Transverse colon (tissue), 4 donors: ENCODE measurements around the gene WWOX. TPM values are rescaled to one million over a fixed set of nuclear protein-coding genes. Genes with fewer than 3 reads are reported as not detected.

Experiments used
- DNase-seq: peaks from one replicate; pipeline ENCODE4 v3.0.0-alpha.2; 2019
- H3K27ac ChIP-seq, 4 donors: fragments of 200-600 bp; sonication (generic); 2 replicates each; pipeline ENCODE4 v1.5.1; 2016 to 2018; ENCODE audit warnings: inconsistent platforms in 4 of 4
- H3K27me3 ChIP-seq: fragments of 200-600 bp; sonication (generic); 2 replicates; pipeline ENCODE4 v1.5.1; 2017; ENCODE audit warnings: inconsistent platforms
- H3K36me3 ChIP-seq, 4 donors: fragments of 200-600 bp; sonication (generic); 2 replicates each; pipeline ENCODE4 v1.5.1; 2017 to 2019; ENCODE audit warnings: inconsistent platforms in 4 of 4
- H3K4me1 ChIP-seq, 4 donors: fragments of 200-600 bp; sonication (generic); 2 replicates each; pipeline ENCODE4 v1.5.1; 2017 to 2020; ENCODE audit warnings: inconsistent platforms in 4 of 4
- H3K4me3 ChIP-seq, 4 donors: fragments of 200-600 bp; sonication (generic); 1 replicate in 1 of 4; 2 replicates in 3 of 4; pipeline versions ENCODE4 v1.5.1 to v1.6.1; 2017 to 2019; ENCODE audit warnings: inconsistent platforms in 4 of 4
- H3K9me3 ChIP-seq, 2 donors: fragments of 200-600 bp; sonication (generic); 2 replicates each; pipeline ENCODE4 v1.5.1; 2017 to 2019; ENCODE audit warnings: inconsistent platforms in 2 of 2
- EP300 ChIP-seq: sonication (generic); formaldehyde crosslinking; IDR thresholded peaks from one replicate; pipeline ENCODE4 v1.6.1; 2017; ENCODE audit warnings: antibody characterized with exemption, low read depth
- POLR2A ChIP-seq: fragments of 450-650 bp; IDR thresholded peaks from one replicate; pipeline ENCODE4 v1.6.1; 2016; ENCODE audit warnings: antibody characterized with exemption, mild to moderate bottlenecking, moderate library complexity
- POLR2AphosphoS5 ChIP-seq, 3 donors: sonication (generic); formaldehyde crosslinking; IDR thresholded peaks; one replicate each; pipeline ENCODE4 v1.6.1; 2016; ENCODE audit warnings: antibody characterized with exemption in 3 of 3
- WGBS, 2 donors: methylation state at CpG; one replicate each; pipeline ENCODE4 v1.1.5; 2018; ENCODE audit warnings: low coverage in 1 of 2; 5-methylcytosine and 5-hydroxymethylcytosine counted together
- in situ Hi-C, 4 donors: fragments of 200-750 bp; cut with MboI; loops; one replicate each; pipeline versions ENCODE4 v1.15.0 to v1.15.1; 2017; ENCODE audit warnings: low sequenced_read_pairs in 3 of 4, low pct_ligation_motif_present in 1 of 4, low pct_unique_long_range_greater_than_20kb in 1 of 4
- intact Hi-C: fragments of 100-400 bp; cut with DNase I; formaldehyde crosslinking; loops from one replicate; pipeline ENCODE4 v1.15.1; 2023; ENCODE audit warnings: low total_unique reads
- total RNA-seq, 4 donors: library from RNA; depleted of rRNA; stranded (reverse); fragments of >200 nt; gene quantifications; one replicate each; pipeline ENCODE4 v1.1.0, GENCODE V29; 2016
- TF ChIP-seq, protein P1 (sequence below), 5 experiments: fragments of 200-600 bp in 3 of 5; fragments of 450-650 bp in 2 of 5; sonication (generic) in 3 of 5; IDR thresholded peaks; 1 replicate in 2 of 5; 2 replicates in 3 of 5; pipeline ENCODE4 v1.5.1; 2016 to 2017; ENCODE audit warnings: antibody characterized with exemption in 5 of 5, inconsistent platforms in 3 of 5, mild to moderate bottlenecking in 2 of 5, moderate library complexity in 1 of 5

Gene WWOX
- total RNA-seq, 4 donors from 2014 or later: 11.2 to 53.8 (median 24.8) TPM

DNA sequence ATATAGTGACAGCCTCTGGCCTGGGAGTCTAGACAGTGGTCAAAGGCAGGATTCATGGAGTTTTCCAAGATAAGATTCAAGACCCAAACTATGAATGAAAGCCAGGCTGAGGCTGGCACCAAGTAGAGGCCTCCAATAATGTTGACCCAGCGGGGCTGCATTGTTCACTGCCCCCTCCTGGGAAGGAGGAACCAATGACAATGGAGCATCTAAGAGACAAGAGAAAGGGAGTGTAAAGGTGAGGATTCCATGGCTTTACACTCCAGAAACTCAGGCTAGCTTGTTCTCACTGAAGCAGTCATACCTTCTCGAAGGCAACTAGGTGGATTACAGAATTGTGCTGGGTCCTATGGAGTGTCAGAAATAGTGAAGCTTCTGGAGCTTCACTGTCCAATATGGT, 380.3 kb downstream of the WWOX start:
- Histone ChIP-seq H3K27ac (no peak overlapping the region), H3K27me3 (no peaks in the 10 kb centered on the region), H3K4me3 (no peak overlapping the region), H3K9me3 (no peaks in the 10 kb centered on the region), H3K4me1 (no peaks in the 10 kb centered on the region), H3K36me3 (no peaks in the 10 kb centered on the region)
- WGBS, 2 donors: 90 to 93% methylated on average over 2 of the region's 2 CpGs
- no peak for TF ChIP-seq POLR2A
- TF ChIP-seq, protein P1, sequence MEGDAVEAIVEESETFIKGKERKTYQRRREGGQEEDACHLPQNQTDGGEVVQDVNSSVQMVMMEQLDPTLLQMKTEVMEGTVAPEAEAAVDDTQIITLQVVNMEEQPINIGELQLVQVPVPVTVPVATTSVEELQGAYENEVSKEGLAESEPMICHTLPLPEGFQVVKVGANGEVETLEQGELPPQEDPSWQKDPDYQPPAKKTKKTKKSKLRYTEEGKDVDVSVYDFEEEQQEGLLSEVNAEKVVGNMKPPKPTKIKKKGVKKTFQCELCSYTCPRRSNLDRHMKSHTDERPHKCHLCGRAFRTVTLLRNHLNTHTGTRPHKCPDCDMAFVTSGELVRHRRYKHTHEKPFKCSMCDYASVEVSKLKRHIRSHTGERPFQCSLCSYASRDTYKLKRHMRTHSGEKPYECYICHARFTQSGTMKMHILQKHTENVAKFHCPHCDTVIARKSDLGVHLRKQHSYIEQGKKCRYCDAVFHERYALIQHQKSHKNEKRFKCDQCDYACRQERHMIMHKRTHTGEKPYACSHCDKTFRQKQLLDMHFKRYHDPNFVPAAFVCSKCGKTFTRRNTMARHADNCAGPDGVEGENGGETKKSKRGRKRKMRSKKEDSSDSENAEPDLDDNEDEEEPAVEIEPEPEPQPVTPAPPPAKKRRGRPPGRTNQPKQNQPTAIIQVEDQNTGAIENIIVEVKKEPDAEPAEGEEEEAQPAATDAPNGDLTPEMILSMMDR (IDR thresholded peaks at IDR 0.05): no peak
- no peak for TF ChIP-seq EP300
- TF ChIP-seq POLR2AphosphoS5 (IDR thresholded peaks at IDR 0.05): no peak
- intact Hi-C loops: no loop called here
- in situ Hi-C loops: no loop called here
- no peak for DNase-seq

DNA sequence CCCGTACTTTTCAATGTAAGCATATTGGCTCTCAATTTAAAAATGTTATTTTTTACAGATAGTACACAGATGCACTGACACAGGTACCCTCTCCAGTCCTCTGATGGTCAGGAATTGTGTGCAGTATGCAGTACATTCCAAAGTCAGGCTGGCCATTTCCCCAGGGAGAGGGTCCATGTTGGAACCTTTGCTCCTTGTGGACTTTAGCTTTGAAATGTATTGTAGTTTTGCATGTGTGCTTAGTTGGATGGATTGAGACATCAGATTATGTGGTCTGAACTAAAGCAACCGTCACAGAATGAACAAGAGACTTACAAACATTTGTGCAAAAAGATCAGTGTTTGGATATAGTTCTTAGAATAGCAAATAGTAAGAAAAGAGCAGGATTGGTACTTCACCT, 381.1 kb downstream of the WWOX start:
- TF ChIP-seq POLR2AphosphoS5 (IDR thresholded peaks at IDR 0.05) (no peak), POLR2A (no peak), EP300 (no peak)
- TF ChIP-seq, protein P1 (IDR thresholded peaks at IDR 0.05): no peak
- DNase-seq: no peak
- Histone ChIP-seq H3K27ac (no peak overlapping the region), H3K36me3 (no peaks in the 10 kb centered on the region), H3K27me3 (no peaks in the 10 kb centered on the region), H3K9me3 (no peaks in the 10 kb centered on the region), H3K4me3 (no peak overlapping the region), H3K4me1 (no peaks in the 10 kb centered on the region)
- intact Hi-C loops: no loop called here
- 72 to 89% methylated on average over 2 of the region's 2 CpGs for WGBS, 2 donors
- in situ Hi-C loops: no loop called here

DNA sequence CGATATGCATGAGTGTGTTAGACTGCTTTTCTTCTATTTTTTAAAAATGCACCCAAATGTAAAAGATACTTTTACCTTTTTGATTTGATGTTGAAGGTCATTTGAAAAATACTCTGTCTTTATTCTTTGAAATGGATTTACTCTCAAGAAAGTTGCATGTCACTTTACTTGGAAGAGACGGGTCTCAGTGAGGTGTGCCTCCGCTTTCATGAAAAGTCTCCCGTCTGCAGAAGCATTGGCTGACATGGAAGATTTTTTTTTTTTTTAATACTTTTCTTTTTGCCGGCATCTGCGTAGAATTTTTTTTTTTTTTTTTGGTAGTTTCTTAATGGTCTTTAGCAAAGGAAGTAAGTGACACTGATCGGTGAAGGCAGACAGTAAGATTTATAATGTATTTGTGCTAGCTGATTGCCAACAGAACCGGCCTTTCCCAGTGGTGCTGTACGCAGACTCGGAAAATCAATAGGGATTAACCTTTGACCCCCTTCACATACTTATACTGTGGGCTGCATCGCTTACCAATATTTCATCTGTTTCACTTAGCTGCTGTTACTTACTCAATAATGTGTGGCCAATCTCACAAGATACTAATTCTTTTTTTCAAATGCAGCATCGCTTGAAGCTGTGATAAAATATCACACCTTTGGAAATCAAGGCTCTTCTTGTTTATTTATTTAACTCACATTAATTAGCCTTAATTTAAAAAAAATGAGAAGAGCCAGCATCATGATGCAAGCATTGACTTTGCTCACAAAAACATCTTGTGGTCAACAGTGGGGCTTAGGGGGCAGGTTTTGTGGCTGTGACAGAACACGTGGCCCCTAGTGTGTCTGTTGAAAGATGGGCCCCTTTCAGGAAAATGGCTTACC, 383.9 kb downstream of the WWOX start:
- Histone ChIP-seq H3K36me3 (no peaks in the 10 kb centered on the region), H3K27ac (no peak overlapping the region), H3K9me3 (no peaks in the 10 kb centered on the region), H3K4me3 (no peak overlapping the region), H3K4me1 (no peaks in the 10 kb centered on the region), H3K27me3 (no peaks in the 10 kb centered on the region)
- 87 to 90% methylated on average over 8 to 13 of the region's 13 CpGs for WGBS, 2 donors
- in situ Hi-C loops: no loop called here
- intact Hi-C loops: no loop called here
- no peak for DNase-seq
- TF ChIP-seq, protein P1 (IDR thresholded peaks at IDR 0.05): no peak
- no peak for TF ChIP-seq POLR2AphosphoS5 (IDR thresholded peaks at IDR 0.05)
- no peak for TF ChIP-seq EP300
- TF ChIP-seq POLR2A: no peak

DNA sequence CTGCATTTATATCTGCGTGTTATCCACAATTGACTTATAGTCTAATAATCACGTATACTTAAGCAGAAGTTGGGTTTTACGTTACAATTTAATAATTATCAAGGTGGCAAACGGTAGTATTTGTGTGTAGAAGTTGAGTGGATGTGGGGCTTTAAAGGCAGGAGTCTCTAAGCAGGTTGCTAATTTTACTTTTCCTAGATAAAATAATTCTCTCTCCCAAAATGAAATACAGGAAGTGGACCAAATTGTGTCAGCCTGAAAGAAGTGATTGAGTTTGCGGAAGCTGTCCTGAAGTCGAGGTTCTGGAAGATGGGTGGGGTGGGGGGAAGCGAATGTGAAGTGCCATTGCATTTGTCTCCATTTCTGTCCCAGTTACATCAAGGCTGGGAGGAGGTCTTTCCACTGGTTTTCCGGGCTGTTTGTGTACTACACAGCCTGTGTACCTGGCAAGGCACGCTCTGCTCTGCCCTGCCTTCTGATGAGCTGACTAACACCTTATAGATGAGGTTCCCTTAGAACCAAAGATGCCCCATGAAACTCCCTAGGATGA, 385.1 kb downstream of the WWOX start:
- Histone ChIP-seq H3K9me3 (no peaks in the 10 kb centered on the region), H3K4me1 (no peaks in the 10 kb centered on the region), H3K27ac (no peak overlapping the region), H3K36me3 (no peaks in the 10 kb centered on the region), H3K27me3 (no peaks in the 10 kb centered on the region), H3K4me3 (no peak overlapping the region)
- TF ChIP-seq, protein P1 (IDR thresholded peaks at IDR 0.05): no peak
- WGBS, 2 donors: 89 to 94% methylated on average over 8 to 9 of the region's 9 CpGs
- in situ Hi-C loops: no loop called here
- intact Hi-C loops: no loop called here
- no peak for DNase-seq
